Stomach (tissue), 4 donors: ENCODE results near the gene SLC52A1.

ENCODE experiments used
- CTCF ChIP-seq, 7 experiments: fragments of 450-650 bp in 4 of 7; fragments of 200-600 bp in 3 of 7; sonication (generic) in 3 of 7; IDR thresholded peaks; one replicate each; pipeline ENCODE4 v1.5.1; 2016 to 2019; ENCODE audit warnings: antibody characterized with exemption in 7 of 7, control low read depth in 2 of 7, mild to moderate bottlenecking in 1 of 7
- POLR2AphosphoS5 ChIP-seq, 3 donors: sonication (generic); formaldehyde crosslinking; IDR thresholded peaks; one replicate each; pipeline ENCODE4 v1.6.1; 2016; ENCODE audit warnings: antibody characterized with exemption in 3 of 3

DNA sequence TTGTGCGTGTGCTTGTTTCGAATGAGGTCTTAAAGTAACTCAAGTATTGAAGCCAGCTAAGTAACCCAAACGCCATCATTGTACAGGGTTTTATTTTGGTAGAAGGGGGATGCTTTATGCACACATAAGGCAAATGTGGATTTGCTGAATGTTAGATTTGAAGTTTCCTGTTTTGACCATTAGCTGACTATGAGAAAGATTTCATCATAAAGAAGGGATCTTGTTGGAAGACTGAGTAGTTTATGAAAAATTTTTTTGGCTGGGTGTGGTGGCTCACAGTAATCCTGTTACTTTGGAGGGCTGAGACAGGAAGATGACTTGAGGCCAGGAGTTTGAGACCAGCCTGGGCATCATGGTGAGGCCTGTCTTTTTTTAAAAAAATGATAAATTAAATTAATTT is 33.0 kb upstream of the SLC52A1 start:
- no peak for TF ChIP-seq CTCF (IDR thresholded peaks at IDR 0.05)
- TF ChIP-seq POLR2AphosphoS5 (IDR thresholded peaks at IDR 0.05), result no peak
